ENCODE results near the gene NANOS3.

Gene NANOS3

GRCh38 chr19:13868663-13869062 is 8.3 kb upstream of the NANOS3 start:
- no peaks in the 10 kb centered on the region for H3K9me3 Mint-ChIP-seq
- peaks cover 52% of the 10 kb centered on the region for H3K27me3 Mint-ChIP-seq
- DNase-seq = no peak
- no peak overlapping the region for H3K27ac Mint-ChIP-seq
- no peak overlapping the region for H3K4me3 Mint-ChIP-seq
- no peaks in the 10 kb centered on the region for H3K36me3 Mint-ChIP-seq (ENCODE audit: low read depth)
- H3K4me1 Mint-ChIP-seq (ENCODE audit: low read depth) = peaks cover 23% of the 10 kb centered on the region

DNA sequence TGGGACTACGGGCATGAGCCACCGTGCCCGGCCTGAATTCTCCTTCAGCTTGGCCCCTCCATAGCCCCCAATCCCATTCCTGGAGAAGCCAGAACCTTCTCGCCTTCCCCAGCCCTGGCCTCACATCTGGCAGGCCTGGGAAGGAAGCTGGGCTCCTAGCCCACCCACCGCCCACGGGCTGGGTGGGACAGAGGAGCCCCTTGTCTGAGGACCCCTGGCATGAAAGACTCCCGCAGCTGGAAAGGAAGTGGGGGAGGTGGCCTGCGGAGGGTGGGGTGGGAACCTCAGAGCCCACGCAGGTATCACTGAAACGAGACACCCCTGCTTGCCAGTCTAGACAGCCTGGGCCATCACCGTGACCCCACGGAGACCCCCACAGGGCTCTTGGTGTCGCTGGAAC is 7.7 kb upstream of the NANOS3 start:
- H3K36me3 Mint-ChIP-seq (ENCODE audit: low read depth) = no peaks in the 10 kb centered on the region
- H3K27ac Mint-ChIP-seq = no peak overlapping the region
- H3K9me3 Mint-ChIP-seq = no peaks in the 10 kb centered on the region
- DNase-seq = no peak
- no peak overlapping the region for H3K4me3 Mint-ChIP-seq
- H3K4me1 Mint-ChIP-seq (ENCODE audit: low read depth) = peaks cover 19% of the 10 kb centered on the region
- H3K27me3 Mint-ChIP-seq = peaks cover 49% of the 10 kb centered on the region

DNA sequence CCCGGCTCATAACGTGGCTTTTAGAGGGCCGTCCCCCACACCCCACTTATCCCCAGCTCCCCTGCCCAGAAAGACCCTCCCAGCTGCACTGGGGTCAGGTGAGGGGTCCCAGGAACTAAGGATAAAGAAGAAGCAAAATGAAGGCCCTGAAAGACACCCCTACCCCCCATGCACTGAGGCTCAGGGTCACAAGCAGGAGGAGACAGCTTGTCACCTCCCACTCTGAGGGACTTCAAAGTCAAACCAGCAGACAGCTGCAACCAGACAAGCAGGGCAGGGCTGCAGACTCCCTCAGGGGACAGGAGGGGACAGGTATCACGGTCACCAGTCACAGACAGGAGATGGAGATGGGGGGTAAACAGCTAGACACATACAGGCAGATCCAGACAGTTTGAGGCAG is 6.1 kb upstream of the NANOS3 start:
- H3K27ac Mint-ChIP-seq = no peak overlapping the region
- H3K27me3 Mint-ChIP-seq = peaks cover 44% of the 10 kb centered on the region
- H3K4me3 Mint-ChIP-seq = no peak overlapping the region
- no peaks in the 10 kb centered on the region for H3K9me3 Mint-ChIP-seq
- DNase-seq = no peak
- H3K4me1 Mint-ChIP-seq (ENCODE audit: low read depth) = peaks cover 13% of the 10 kb centered on the region
- H3K36me3 Mint-ChIP-seq (ENCODE audit: low read depth) = no peaks in the 10 kb centered on the region

DNA sequence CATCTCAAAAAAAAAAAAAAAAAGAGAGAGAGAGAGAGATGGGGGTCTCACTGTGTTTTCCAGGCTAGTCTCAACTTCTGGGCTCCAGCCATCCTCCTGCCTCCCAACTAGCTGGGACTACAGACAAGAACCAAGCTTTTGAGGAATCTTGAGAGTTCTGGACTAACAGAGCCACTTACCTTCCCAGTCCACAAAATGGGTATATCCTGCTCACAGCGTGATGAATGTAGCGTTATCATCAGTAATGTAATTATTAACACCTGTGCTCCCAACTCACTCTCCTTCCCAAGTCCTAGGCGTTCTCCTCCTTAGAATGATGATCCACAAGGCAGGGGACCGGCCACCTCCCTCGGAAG is 4.6 kb upstream of the NANOS3 start:
- DNase-seq = no peak
- H3K27ac Mint-ChIP-seq = no peak overlapping the region
- peaks cover 6% of the 10 kb centered on the region for H3K4me1 Mint-ChIP-seq (ENCODE audit: low read depth)
- peak overlapping the region; percentile 62 for H3K4me3 Mint-ChIP-seq
- H3K36me3 Mint-ChIP-seq (ENCODE audit: low read depth) = no peaks in the 10 kb centered on the region
- H3K27me3 Mint-ChIP-seq = peaks cover 35% of the 10 kb centered on the region
- no peaks in the 10 kb centered on the region for H3K9me3 Mint-ChIP-seq

GRCh38 chr19:13872695-13873389 is 4.1 kb upstream of the NANOS3 start:
- Mint-ChIP-seq H3K36me3 (ENCODE audit: low read depth) (no peaks in the 10 kb centered on the region), H3K27me3 (peaks cover 29% of the 10 kb centered on the region), H3K4me3 (peak overlapping the region; percentile 62), H3K9me3 (no peaks in the 10 kb centered on the region), H3K4me1 (ENCODE audit: low read depth) (peaks cover 6% of the 10 kb centered on the region), H3K27ac (no peak overlapping the region)
- peak; percentile 64 for DNase-seq

- H3K36me3 Mint-ChIP-seq (ENCODE audit: low read depth) = no peaks in the 10 kb centered on the region
Observed at GRCh38 chr19:13873834-13874515, 3.0 kb upstream of the NANOS3 start.

DNA sequence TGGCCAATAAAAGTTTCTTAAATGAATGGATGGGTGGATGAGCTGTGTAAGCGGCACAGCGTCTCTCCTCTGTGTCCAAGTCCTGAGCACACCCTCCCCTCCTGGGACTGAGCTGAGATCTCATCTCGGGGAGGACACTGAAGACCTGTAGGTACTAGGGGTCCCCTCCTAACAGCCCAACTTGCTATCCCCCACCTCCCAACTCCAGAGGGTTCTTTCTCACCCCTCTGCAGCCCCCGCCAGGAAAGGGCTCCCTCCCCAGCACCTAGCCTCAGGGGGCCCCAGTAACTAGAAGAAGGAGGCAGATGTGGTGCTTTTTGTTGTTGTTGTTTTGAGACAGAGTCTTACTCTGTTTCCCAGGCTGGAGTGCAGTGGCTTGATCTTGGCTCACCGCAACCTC is 1.1 kb upstream of the NANOS3 start:
- Mint-ChIP-seq H3K4me3 (no peak overlapping the region), H3K27ac (no peak overlapping the region)

More at GRCh38 chr19:13873834-13874515, 3.0 kb upstream of the NANOS3 start:
- no peak overlapping the region for H3K27ac Mint-ChIP-seq
- no peak overlapping the region for H3K4me3 Mint-ChIP-seq
- DNase-seq = no peak
- H3K4me1 Mint-ChIP-seq (ENCODE audit: low read depth) = peaks cover 2% of the 10 kb centered on the region
- peaks cover 25% of the 10 kb centered on the region for H3K27me3 Mint-ChIP-seq
- H3K9me3 Mint-ChIP-seq = no peaks in the 10 kb centered on the region

DNA sequence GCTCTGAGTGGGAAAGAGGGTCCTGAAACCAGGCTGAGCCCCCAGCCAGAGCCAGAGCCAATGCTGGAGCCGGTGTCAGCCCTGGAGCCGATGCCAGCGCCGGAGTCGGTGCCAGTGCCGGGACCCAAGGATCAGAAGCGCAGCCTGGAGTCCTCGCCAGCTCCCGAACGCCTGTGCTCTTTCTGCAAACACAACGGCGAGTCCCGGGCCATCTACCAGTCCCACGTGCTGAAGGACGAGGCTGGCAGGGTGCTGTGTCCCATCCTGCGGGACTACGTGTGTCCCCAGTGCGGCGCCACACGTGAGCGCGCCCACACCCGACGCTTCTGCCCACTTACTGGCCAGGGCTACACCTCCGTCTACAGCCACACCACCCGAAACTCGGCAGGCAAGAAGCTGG is 369 bp downstream of the NANOS3 start:
- DNase-seq = no peak
- H3K9me3 Mint-ChIP-seq = no peaks in the 10 kb centered on the region
- peaks cover 26% of the 10 kb centered on the region for H3K4me1 Mint-ChIP-seq (ENCODE audit: low read depth)
- no peaks in the 10 kb centered on the region for H3K36me3 Mint-ChIP-seq (ENCODE audit: low read depth)
- H3K27me3 Mint-ChIP-seq = peaks cover 10% of the 10 kb centered on the region
- no peak overlapping the region for H3K27ac Mint-ChIP-seq
- no peak overlapping the region for H3K4me3 Mint-ChIP-seq

More for the DNA sequence above, 1.1 kb upstream of the NANOS3 start:
- H3K4me1 Mint-ChIP-seq (ENCODE audit: low read depth) = peaks cover 11% of the 10 kb centered on the region
- no peaks in the 10 kb centered on the region for H3K36me3 Mint-ChIP-seq (ENCODE audit: low read depth)
- no peak for DNase-seq
- H3K9me3 Mint-ChIP-seq = no peaks in the 10 kb centered on the region
- peaks cover 15% of the 10 kb centered on the region for H3K27me3 Mint-ChIP-seq

- Mint-ChIP-seq H3K36me3 (ENCODE audit: low read depth) (no peaks in the 10 kb centered on the region), H3K27ac (peak overlapping the region; percentile 90), H3K4me1 (ENCODE audit: low read depth) (peaks cover 36% of the 10 kb centered on the region), H3K4me3 (peak overlapping the region; percentile 62), H3K9me3 (no peaks in the 10 kb centered on the region), H3K27me3 (no peaks in the 10 kb centered on the region)
- peak; percentile 100 for DNase-seq
Observed at GRCh38 chr19:13880059-13881043, 3.4 kb downstream of the NANOS3 start.

- no peaks in the 10 kb centered on the region for H3K9me3 Mint-ChIP-seq
- no peaks in the 10 kb centered on the region for H3K27me3 Mint-ChIP-seq
- H3K4me3 Mint-ChIP-seq = peak overlapping the region; percentile 63
- DNase-seq = peak; percentile 51
- H3K27ac Mint-ChIP-seq = peak overlapping the region; percentile 90
- no peaks in the 10 kb centered on the region for H3K36me3 Mint-ChIP-seq (ENCODE audit: low read depth)
- peaks cover 40% of the 10 kb centered on the region for H3K4me1 Mint-ChIP-seq (ENCODE audit: low read depth)
Observed at GRCh38 chr19:13881251-13881691, 4.3 kb downstream of the NANOS3 start.

GRCh38 chr19:13881692-13882418 is 4.9 kb downstream of the NANOS3 start:
- no peaks in the 10 kb centered on the region for H3K9me3 Mint-ChIP-seq
- peak; percentile 68 for DNase-seq
- peak overlapping the region; percentile 90 for H3K27ac Mint-ChIP-seq
- H3K4me1 Mint-ChIP-seq (ENCODE audit: low read depth) = peaks cover 42% of the 10 kb centered on the region
- H3K4me3 Mint-ChIP-seq = peak overlapping the region; percentile 63
- H3K36me3 Mint-ChIP-seq (ENCODE audit: low read depth) = no peaks in the 10 kb centered on the region
- H3K27me3 Mint-ChIP-seq = no peaks in the 10 kb centered on the region

- Mint-ChIP-seq H3K36me3 (ENCODE audit: low read depth) (no peaks in the 10 kb centered on the region), H3K27ac (peak overlapping the region; percentile 90), H3K4me3 (peak overlapping the region; percentile 63), H3K27me3 (no peaks in the 10 kb centered on the region), H3K4me1 (ENCODE audit: low read depth) (peaks cover 44% of the 10 kb centered on the region), H3K9me3 (no peaks in the 10 kb centered on the region)
- no peak for DNase-seq
Observed at GRCh38 chr19:13882419-13882795, 5.5 kb downstream of the NANOS3 start.

DNA sequence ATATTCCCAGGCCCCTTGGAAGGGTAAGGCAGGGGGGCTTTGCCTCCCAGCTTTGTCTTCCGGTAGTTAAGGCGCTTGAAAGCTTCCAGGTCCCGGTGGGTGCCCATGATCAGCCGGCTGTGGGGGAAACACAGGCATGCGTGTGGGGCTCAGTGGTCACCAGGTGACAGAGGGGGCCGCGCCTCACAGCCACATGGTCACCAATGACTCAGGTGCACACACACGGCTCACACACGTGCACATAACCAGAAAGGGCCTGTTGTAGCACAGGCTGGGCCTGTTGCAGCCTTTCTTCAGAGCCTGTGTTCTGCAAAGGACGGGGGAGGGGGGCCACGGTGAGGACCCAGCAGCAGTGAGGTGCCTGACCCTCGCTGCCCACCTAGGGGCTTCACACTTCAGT is 5.9 kb downstream of the NANOS3 start:
- H3K27me3 Mint-ChIP-seq = no peaks in the 10 kb centered on the region
- H3K36me3 Mint-ChIP-seq (ENCODE audit: low read depth) = no peaks in the 10 kb centered on the region
- H3K4me1 Mint-ChIP-seq (ENCODE audit: low read depth) = peaks cover 46% of the 10 kb centered on the region
- no peaks in the 10 kb centered on the region for H3K9me3 Mint-ChIP-seq
- H3K27ac Mint-ChIP-seq = peak overlapping the region; percentile 90
- DNase-seq = no peak
- no peak overlapping the region for H3K4me3 Mint-ChIP-seq

DNA sequence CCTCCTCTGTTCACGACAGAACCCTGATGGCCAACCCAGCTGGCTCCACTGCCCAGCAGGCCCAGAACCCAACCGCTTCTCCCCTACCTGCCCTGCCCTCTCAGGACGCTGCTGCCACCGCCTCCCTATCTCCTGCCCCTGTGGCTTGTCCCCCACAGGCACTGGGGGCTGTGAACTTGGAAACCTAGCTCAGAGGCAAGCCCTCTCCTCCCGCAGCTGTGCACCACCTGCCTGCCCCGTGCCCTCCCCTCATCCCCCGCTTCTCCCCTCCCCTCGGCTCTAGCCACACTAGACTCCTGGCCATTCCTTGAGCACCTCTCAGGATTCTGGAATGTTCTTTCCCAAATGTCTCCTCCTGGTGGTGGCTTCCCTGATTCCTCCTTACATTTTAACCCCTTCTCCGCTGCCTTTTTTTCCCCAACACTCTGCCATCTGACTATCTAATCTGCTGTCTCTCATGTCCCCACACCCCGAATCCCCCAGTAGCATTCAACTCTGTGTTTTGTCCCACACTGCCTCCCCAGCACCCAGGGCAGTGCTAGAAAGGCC is 6.7 kb downstream of the NANOS3 start:
- Mint-ChIP-seq H3K9me3 (no peaks in the 10 kb centered on the region), H3K27me3 (no peaks in the 10 kb centered on the region)

More for the DNA sequence above, 6.7 kb downstream of the NANOS3 start:
- Mint-ChIP-seq H3K36me3 (ENCODE audit: low read depth) (no peaks in the 10 kb centered on the region), H3K4me1 (ENCODE audit: low read depth) (peaks cover 46% of the 10 kb centered on the region), H3K27ac (no peak overlapping the region), H3K4me3 (no peak overlapping the region)
- DNase-seq = no peak
